Panc1 (cell line): Measurements from ENCODE around the gene CYS1. TPM values are rescaled to one million over a fixed set of nuclear protein-coding genes. Genes with fewer than 3 reads are reported as not detected.
A peak's percentile ranks its signal among the peaks of the same experiment; 100 is the strongest.

ENCODE experiments used
- ATAC-seq: fragments of 200-7000 bp; cut with Tn5 transposase; 2 replicates; pipeline ENCODE4 v1.9.1; 2020; ENCODE audit warnings: mild to moderate bottlenecking, moderate library complexity
- BruUV-seq: library from RNA; stranded (reverse); fragments of 400-500 nt; replicated peaks from 2 replicates; lab custom pipeline; 2021; lab: Mats Ljungman, UMichigan
- CTCF ChIA-PET: fragments of 300-600 bp; sonication (Branson Sonifier 250); formaldehyde crosslinking; loops from one replicate; lab custom pipeline; 2022; ENCODE audit warnings: antibody characterized with exemption; lab: Charles Lee
- POLR2A ChIA-PET: fragments of 300-600 bp; sonication (Branson Sonifier 250); formaldehyde crosslinking; loops from one replicate; lab custom pipeline; 2022; ENCODE audit warnings: antibody characterized with exemption; lab: Charles Lee
- DNase-seq: peaks from one replicate; pipeline ENCODE4 v3.0.0-alpha.2; 2010; ENCODE audit warnings: low read depth, low spot score
- H3K27ac ChIP-seq: 2 replicates; pipeline ENCODE4 v1.5.1; 2011; ENCODE audit warnings: mild to moderate bottlenecking, low read length, inconsistent platforms
- H3K27me3 ChIP-seq: fragments of 200-500 bp; sonication (Bioruptor generic); 2 replicates; pipeline ENCODE4 v1.6.0; 2014; ENCODE audit warnings: low read length, inconsistent platforms; ENCODE audit not compliant: control insufficient read depth, insufficient read depth
- H3K36me3 ChIP-seq: fragments of 200-500 bp; sonication (Bioruptor generic); 2 replicates; pipeline ENCODE4 v1.5.1; 2014; ENCODE audit warnings: inconsistent platforms, mild to moderate bottlenecking, low read length, moderate library complexity; ENCODE audit not compliant: control insufficient read depth, insufficient read depth
- H3K4me1 ChIP-seq: 2 replicates; pipeline ENCODE4 v1.5.1; 2011; ENCODE audit warnings: inconsistent platforms, mild to moderate bottlenecking, low read length, moderate library complexity; ENCODE audit not compliant: control insufficient read depth, insufficient read depth
- H3K4me3 ChIP-seq, 2 experiments: 2 replicates each; pipeline ENCODE4 v1.5.1; 2011 to 2012; ENCODE audit warnings: low read depth in 2 of 2, low read length in 2 of 2, mild to moderate bottlenecking in 2 of 2, inconsistent platforms in 1 of 2, moderate library complexity in 1 of 2
- H3K9me3 ChIP-seq: fragments of 200-500 bp; sonication (Bioruptor generic); 2 replicates; pipeline ENCODE4 v1.5.1; 2014; ENCODE audit warnings: low read depth, mild to moderate bottlenecking, inconsistent platforms, low read length, moderate library complexity; ENCODE audit not compliant: control insufficient read depth, insufficient read depth
- CTCF ChIP-seq: fragments of 450-650 bp; IDR thresholded peaks from 2 replicates; pipeline ENCODE4 v1.5.1; 2017; ENCODE audit warnings: mild to moderate bottlenecking
- POLR2AphosphoS5 ChIP-seq: IDR thresholded peaks from 2 replicates; pipeline ENCODE4 v1.6.1; 2012; ENCODE audit warnings: mild to moderate bottlenecking, low read depth, low read length, moderate library complexity
- REST ChIP-seq, 2 experiments: IDR thresholded peaks; 2 replicates each; pipeline ENCODE4 v1.6.1; 2011 to 2012; ENCODE audit warnings: low read depth in 2 of 2, control low read depth in 1 of 2, low read length in 1 of 2, mild to moderate bottlenecking in 1 of 2, moderate library complexity in 1 of 2; ENCODE audit not compliant: insufficient read depth in 1 of 2
- SIN3A ChIP-seq: IDR thresholded peaks from 2 replicates; pipeline ENCODE4 v1.6.1; 2012; ENCODE audit warnings: low read depth, mild to moderate bottlenecking, low read length, moderate library complexity, borderline replicate concordance; ENCODE audit not compliant: insufficient read depth
- TCF7L2 ChIP-seq: IDR thresholded peaks from 2 replicates; pipeline ENCODE4 v1.6.1; 2011; ENCODE audit warnings: mild to moderate bottlenecking, low read depth, low read length, inconsistent platforms
- in situ Hi-C: cut with HindIII; loops from 2 replicates; pipeline ENCODE4 v1.10.0; 2016; ENCODE audit warnings: low sequenced_read_pairs, low pct_unique_long_range_greater_than_20kb
- intact Hi-C: fragments of 100-400 bp; cut with micrococcal nuclease; formaldehyde crosslinking; loops from one replicate; pipeline ENCODE4 v1.10.0; 2022; ENCODE audit not compliant: unreplicated experiment
- total RNA-seq: library from RNA; stranded (reverse); gene quantifications from one replicate; pipeline ENCODE4 v1.2.1, GENCODE V29; 2021; ENCODE audit not compliant: unreplicated experiment

CYS1 gene
- total RNA-seq, 1 experiment from 2014 or later = 20.4 TPM

- ChIA-PET POLR2A (no interaction called here), CTCF (no interaction called here)
- intact Hi-C loops = no loop called here
- H3K4me3 ChIP-seq = no peak overlapping the region
- BruUV-seq = no TSS peak
- H3K36me3 ChIP-seq = no peaks in the 10 kb centered on the region
- H3K9me3 ChIP-seq = no peaks in the 10 kb centered on the region
- in situ Hi-C loops = loop anchor here (25.0 kb wide), 1 partner anchor 336 kb away; the partner anchor contains the start of gene ODC1
- H3K4me1 ChIP-seq = peaks cover 10% of the 10 kb centered on the region; the same call in 1 of the 2 replicates
- TF ChIP-seq REST (IDR thresholded peaks at IDR 0.05; ENCODE audit: insufficient read depth in 1 of 2, low read depth in 2 of 2, low read length in 1 of 2) = no peak
- TF ChIP-seq TCF7L2 = no peak
- TF ChIP-seq CTCF = no peak
- TF ChIP-seq SIN3A = no peak
- no peak for TF ChIP-seq POLR2AphosphoS5
- DNase-seq (no peak), ATAC-seq (no peak)
- no peaks in the 10 kb centered on the region for H3K27me3 ChIP-seq
- H3K27ac ChIP-seq = peak overlapping the region; percentile 44; the same call in 1 of the 2 replicates
These were observed 21.3 kb upstream of the CYS1 start for GRCh38 chr2:10101491-10101890.

- peak; percentile 50 for DNase-seq
- Histone ChIP-seq H3K36me3 (no peaks in the 10 kb centered on the region), H3K27me3 (no peaks in the 10 kb centered on the region), H3K4me3 (no peak overlapping the region), H3K4me1 (peaks cover 10% of the 10 kb centered on the region; the same call in 1 of the 2 replicates), H3K9me3 (no peaks in the 10 kb centered on the region), H3K27ac (peak overlapping the region; percentile 36; the same call in 1 of the 2 replicates)
- TF ChIP-seq SIN3A = no peak
- peak; percentile 98 for TF ChIP-seq CTCF
- CTCF ChIA-PET = interaction anchor here (0.6 to 3.5 kb wide), 11 partner anchors 11 to 1298 kb away, joined by 3 to 97 read pairs (median 4); partner anchors contain the start of gene CYS1
- intact Hi-C loops (loop anchor here (2.0 kb wide), 1 partner anchor 25 kb away; no protein-coding TSS in a partner anchor), in situ Hi-C loops (no loop called here)
- ATAC-seq = peak; percentile 97
- POLR2A ChIA-PET = interaction anchor here (0.7 kb wide), 1 partner anchor 403 kb away, joined by 3 read pairs; no protein-coding TSS in a partner anchor
- BruUV-seq = no TSS peak
These were observed 17.3 kb upstream of the CYS1 start for GRCh38 chr2:10097352-10098148.
